ENCODE results near the gene KISS1R. TPM values are rescaled to one million over a fixed set of nuclear protein-coding genes. Genes with fewer than 3 reads are reported as not detected.

Gene KISS1R
- 0.47 and 1.7 TPM in 2 replicates for total RNA-seq
- long read RNA-seq = 0 reads

DNA sequence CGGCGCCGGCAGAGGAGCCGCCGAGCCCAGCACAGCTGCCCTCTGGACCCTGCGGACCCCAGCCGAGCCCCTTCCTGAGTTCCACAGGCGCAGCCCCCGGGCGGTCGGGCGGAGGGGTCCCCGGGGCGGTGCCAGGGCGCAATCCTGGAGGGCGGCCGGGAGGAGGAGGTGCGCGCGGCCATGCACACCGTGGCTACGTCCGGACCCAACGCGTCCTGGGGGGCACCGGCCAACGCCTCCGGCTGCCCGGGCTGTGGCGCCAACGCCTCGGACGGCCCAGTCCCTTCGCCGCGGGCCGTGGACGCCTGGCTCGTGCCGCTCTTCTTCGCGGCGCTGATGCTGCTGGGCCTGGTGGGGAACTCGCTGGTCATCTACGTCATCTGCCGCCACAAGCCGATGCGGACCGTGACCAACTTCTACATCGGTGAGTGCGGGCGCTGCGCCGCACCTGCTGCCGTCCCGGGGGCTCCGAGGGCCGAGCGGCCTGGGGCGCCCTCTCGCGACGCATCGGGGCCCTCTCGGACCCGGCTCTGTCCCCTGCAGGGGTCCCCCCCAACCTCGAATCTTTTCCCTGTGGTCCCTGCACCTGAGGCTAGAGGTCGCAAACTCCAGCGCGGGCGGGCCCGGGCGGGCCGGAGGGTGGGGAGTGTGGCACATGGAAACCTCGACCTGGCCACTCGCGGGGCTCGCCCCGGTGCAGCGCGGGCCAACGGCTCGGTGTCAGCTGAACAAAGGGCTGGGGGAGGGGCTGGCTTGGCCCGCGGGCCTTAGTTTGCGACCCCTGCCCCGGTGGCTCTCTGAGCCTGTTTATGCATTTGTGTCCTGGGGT, at the start of gene KISS1R:
TSS of gene KISS1R (plus strand) at position 11 of the 829 bp plus-strand sequence. CDS start at position 181, 170 bp downstream.
- H3K36me3 Mint-ChIP-seq (ENCODE audit: unreplicated experiment) = no peaks in the 10 kb centered on the region
- no peak within 1 kb of the TSS for H3K27ac Mint-ChIP-seq (ENCODE audit: unreplicated experiment)
- no peak for DNase-seq (ENCODE audit: extremely low spot score, unreplicated experiment)
- peak; percentile 61 for TF ChIP-seq CTCF (IDR thresholded peaks at IDR 0.05)
- peaks cover 14% of the 10 kb centered on the region for H3K4me1 Mint-ChIP-seq (ENCODE audit: unreplicated experiment)
- no peak within 1 kb of the TSS for H3K4me3 Mint-ChIP-seq (ENCODE audit: unreplicated experiment)
- H3K9me3 Mint-ChIP-seq (ENCODE audit: unreplicated experiment) = no peaks in the 10 kb centered on the region
- H3K27me3 Mint-ChIP-seq (ENCODE audit: unreplicated experiment) = peaks cover 10% of the 10 kb centered on the region

GRCh38 chr19:867855-868457, 49.2 kb upstream of the KISS1R start:
- H3K4me1 Mint-ChIP-seq (ENCODE audit: unreplicated experiment) = peaks cover 69% of the 10 kb centered on the region
- H3K9me3 Mint-ChIP-seq (ENCODE audit: unreplicated experiment) = no peaks in the 10 kb centered on the region
- H3K4me3 Mint-ChIP-seq (ENCODE audit: unreplicated experiment) = peak overlapping the region; percentile 52
- no peak for TF ChIP-seq CTCF (IDR thresholded peaks at IDR 0.05)
- peak overlapping the region; percentile 97 for H3K27ac Mint-ChIP-seq (ENCODE audit: unreplicated experiment)
- H3K27me3 Mint-ChIP-seq (ENCODE audit: unreplicated experiment) = no peaks in the 10 kb centered on the region
- no peak for DNase-seq (ENCODE audit: extremely low spot score, unreplicated experiment)
- H3K36me3 Mint-ChIP-seq (ENCODE audit: unreplicated experiment) = peaks cover 9% of the 10 kb centered on the region

DNA sequence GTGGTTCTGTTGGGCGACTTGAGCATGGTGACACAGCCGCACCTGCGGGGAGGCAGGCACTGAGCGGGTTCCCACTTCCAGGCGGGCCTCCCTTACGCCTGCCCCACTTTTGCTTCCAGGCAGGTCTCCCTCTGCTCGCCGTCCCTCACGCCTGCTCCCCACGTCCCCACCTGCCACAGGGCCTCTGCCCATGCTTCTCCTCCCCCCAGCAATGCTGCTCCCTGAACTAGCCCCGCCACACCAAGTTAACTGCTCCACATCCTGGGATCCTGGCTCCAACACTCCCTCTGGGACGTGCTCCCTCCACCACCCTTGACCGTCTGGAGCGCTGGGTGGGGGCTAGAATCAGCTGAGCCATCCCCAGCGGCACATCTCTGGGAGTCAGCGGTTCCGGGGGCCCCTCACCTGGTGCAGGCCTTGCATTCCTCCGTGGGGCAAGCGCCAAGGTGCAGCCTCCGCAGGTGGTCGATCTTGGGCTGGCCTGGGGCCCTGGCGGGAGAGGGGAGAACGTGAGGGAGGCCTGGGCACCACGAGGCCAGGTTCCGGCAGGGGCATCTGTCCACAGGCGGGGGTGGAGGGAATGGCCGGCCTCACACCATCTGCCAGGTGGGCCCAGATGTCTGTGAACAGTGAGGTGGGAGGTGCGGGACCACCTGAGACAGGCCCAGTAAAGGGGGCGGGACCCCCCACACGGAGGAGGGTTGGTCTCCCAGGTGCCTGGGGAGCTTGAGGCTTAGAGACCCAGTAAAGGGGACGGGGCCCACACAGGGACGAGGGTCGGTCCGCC, 48.5 kb upstream of the KISS1R start:
- peaks cover 9% of the 10 kb centered on the region for H3K36me3 Mint-ChIP-seq (ENCODE audit: unreplicated experiment)
- H3K9me3 Mint-ChIP-seq (ENCODE audit: unreplicated experiment) = no peaks in the 10 kb centered on the region
- no peaks in the 10 kb centered on the region for H3K27me3 Mint-ChIP-seq (ENCODE audit: unreplicated experiment)
- H3K4me1 Mint-ChIP-seq (ENCODE audit: unreplicated experiment) = peaks cover 64% of the 10 kb centered on the region
- peak overlapping the region; percentile 6 for H3K4me3 Mint-ChIP-seq (ENCODE audit: unreplicated experiment)
- peak overlapping the region; percentile 97 for H3K27ac Mint-ChIP-seq (ENCODE audit: unreplicated experiment)
- TF ChIP-seq CTCF (IDR thresholded peaks at IDR 0.05) = no peak
- DNase-seq (ENCODE audit: extremely low spot score, unreplicated experiment) = peak; percentile 83

GRCh38 chr19:869245-870177, 47.6 kb upstream of the KISS1R start:
- Mint-ChIP-seq H3K4me3 (ENCODE audit: unreplicated experiment) (no peak overlapping the region), H3K27ac (ENCODE audit: unreplicated experiment) (peak overlapping the region; percentile 97), H3K9me3 (ENCODE audit: unreplicated experiment) (no peaks in the 10 kb centered on the region), H3K27me3 (ENCODE audit: unreplicated experiment) (no peaks in the 10 kb centered on the region), H3K4me1 (ENCODE audit: unreplicated experiment) (peaks cover 62% of the 10 kb centered on the region), H3K36me3 (ENCODE audit: unreplicated experiment) (peaks cover 11% of the 10 kb centered on the region)
- peak; percentile 91 for DNase-seq (ENCODE audit: extremely low spot score, unreplicated experiment)
- TF ChIP-seq CTCF (IDR thresholded peaks at IDR 0.05) = no peak

Data from osteocyte (in vitro differentiated cells).